ENCODE measurements around the gene IL1RAP. TPM values are rescaled to one million over a fixed set of nuclear protein-coding genes. Genes with fewer than 3 reads are reported as not detected.
A peak's percentile ranks its signal among the peaks of the same experiment; 100 is the strongest.

The IL1RAP gene
- total RNA-seq, 2 experiments from 2014 or later: 2.1 to 5.6 TPM

DNA sequence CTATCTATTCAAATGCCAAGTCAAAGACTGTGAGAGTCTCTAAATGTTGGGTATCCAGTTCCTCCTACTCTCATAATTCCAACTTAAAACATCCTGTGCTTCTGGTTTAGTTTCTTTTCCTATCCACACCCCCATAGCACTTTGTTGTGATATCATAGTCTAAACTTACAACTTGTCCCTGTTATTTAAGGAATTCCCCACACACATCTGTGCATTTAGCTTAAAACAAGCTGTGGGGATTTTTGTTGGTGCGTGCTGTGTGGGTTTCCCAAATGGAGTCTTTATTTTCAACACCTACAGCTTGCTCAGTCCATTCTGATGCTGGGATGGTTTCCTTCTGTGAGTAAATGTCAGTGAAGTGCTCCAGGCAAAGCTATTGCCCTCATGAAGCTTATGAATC, 181.3 kb downstream of the IL1RAP start:
- H3K9me3 ChIP-seq (ENCODE audit: low read length): no peaks in the 10 kb centered on the region
- no peak overlapping the region for H3K27ac ChIP-seq (ENCODE audit: low read depth, low read length, poor library complexity, severe bottlenecking)
- CTCF ChIA-PET (ENCODE audit: unreplicated experiment): no interaction called here
- H3K9me2 ChIP-seq (ENCODE audit: insufficient read depth, low read length): no peaks in the 10 kb centered on the region
- no peak for TF ChIP-seq CTCF (conservative IDR thresholded peaks at IDR 0.05; ENCODE audit: low read length)
- no peak for TF ChIP-seq EZH2phosphoT487 (IDR thresholded peaks at IDR 0.05; ENCODE audit: borderline replicate concordance, low read depth, low read length)
- H4K20me1 ChIP-seq (ENCODE audit: insufficient read depth, low read length): no peaks in the 10 kb centered on the region
- no peaks in the 10 kb centered on the region for H3K79me2 ChIP-seq (ENCODE audit: insufficient read depth, low read depth, low read length)
- DNase-seq (ENCODE audit: low spot score): no peak
- BruUV-seq (replicated peaks): no TSS peak
- no peak overlapping the region for H3K4me2 ChIP-seq (ENCODE audit: low read length)
- no peaks in the 10 kb centered on the region for H3K4me1 ChIP-seq (ENCODE audit: insufficient read depth, low read length, poor library complexity, severe bottlenecking)
- H2AFZ ChIP-seq (ENCODE audit: low read length): no peak overlapping the region
- no peaks in the 10 kb centered on the region for H3K36me3 ChIP-seq (ENCODE audit: insufficient read depth, low read length)
- POLR2A ChIA-PET: interaction anchor here (0.5 kb wide), 1 partner anchor 99 kb away, joined by 3 read pairs; no protein-coding TSS in a partner anchor
- intact Hi-C loops (cut with micrococcal nuclease; ENCODE audit: unreplicated experiment): loop anchor here (5.0 kb wide), 1 partner anchor 733 kb away; no protein-coding TSS in a partner anchor
- H3K4me3 ChIP-seq (ENCODE audit: low read depth, low read length, poor library complexity, severe bottlenecking): no peak overlapping the region

DNA sequence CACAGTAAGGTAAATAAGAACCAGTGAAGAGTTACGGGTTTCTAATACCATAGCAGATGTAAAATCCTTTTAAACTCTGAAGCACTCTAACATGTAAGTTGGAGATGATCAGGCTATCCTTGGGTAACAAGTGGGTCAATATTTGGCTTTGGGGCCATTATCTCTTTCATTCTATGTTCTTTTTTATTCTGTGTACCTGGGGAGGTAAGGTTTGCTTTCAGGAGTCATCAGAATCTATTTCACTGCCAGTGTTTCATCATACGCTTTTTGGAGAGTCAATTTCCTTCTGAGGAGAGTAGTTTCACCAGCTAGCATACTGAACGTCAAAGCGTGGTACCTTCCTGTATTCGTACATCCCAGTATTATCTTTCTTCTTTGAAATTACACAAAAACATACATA, 182.1 kb downstream of the IL1RAP start:
- Histone ChIP-seq H4K20me1 (ENCODE audit: insufficient read depth, low read length) (no peaks in the 10 kb centered on the region), H3K4me3 (ENCODE audit: low read depth, low read length, poor library complexity, severe bottlenecking) (no peak overlapping the region), H3K4me1 (ENCODE audit: insufficient read depth, low read length, poor library complexity, severe bottlenecking) (no peaks in the 10 kb centered on the region), H2AFZ (ENCODE audit: low read length) (no peak overlapping the region), H3K36me3 (ENCODE audit: insufficient read depth, low read length) (no peaks in the 10 kb centered on the region), H3K9me3 (ENCODE audit: low read length) (no peaks in the 10 kb centered on the region), H3K4me2 (ENCODE audit: low read length) (no peak overlapping the region), H3K79me2 (ENCODE audit: insufficient read depth, low read depth, low read length) (no peaks in the 10 kb centered on the region), H3K27ac (ENCODE audit: low read depth, low read length, poor library complexity, severe bottlenecking) (no peak overlapping the region), H3K9me2 (ENCODE audit: insufficient read depth, low read length) (no peaks in the 10 kb centered on the region)
- CTCF ChIA-PET (ENCODE audit: unreplicated experiment): no interaction called here
- TF ChIP-seq CTCF (conservative IDR thresholded peaks at IDR 0.05; ENCODE audit: low read length) (no peak), EZH2phosphoT487 (IDR thresholded peaks at IDR 0.05; ENCODE audit: borderline replicate concordance, low read depth, low read length) (no peak)
- BruUV-seq (replicated peaks): no TSS peak
- POLR2A ChIA-PET: interaction anchor here (1.0 to 2.3 kb wide), 2 partner anchors 9 to 10 kb away, joined by 3 to 7 read pairs; no protein-coding TSS in a partner anchor
- DNase-seq (ENCODE audit: low spot score): no peak
- intact Hi-C loops (cut with micrococcal nuclease; ENCODE audit: unreplicated experiment): loop anchor here (5.0 kb wide), 1 partner anchor 734 kb away; no protein-coding TSS in a partner anchor

DNA sequence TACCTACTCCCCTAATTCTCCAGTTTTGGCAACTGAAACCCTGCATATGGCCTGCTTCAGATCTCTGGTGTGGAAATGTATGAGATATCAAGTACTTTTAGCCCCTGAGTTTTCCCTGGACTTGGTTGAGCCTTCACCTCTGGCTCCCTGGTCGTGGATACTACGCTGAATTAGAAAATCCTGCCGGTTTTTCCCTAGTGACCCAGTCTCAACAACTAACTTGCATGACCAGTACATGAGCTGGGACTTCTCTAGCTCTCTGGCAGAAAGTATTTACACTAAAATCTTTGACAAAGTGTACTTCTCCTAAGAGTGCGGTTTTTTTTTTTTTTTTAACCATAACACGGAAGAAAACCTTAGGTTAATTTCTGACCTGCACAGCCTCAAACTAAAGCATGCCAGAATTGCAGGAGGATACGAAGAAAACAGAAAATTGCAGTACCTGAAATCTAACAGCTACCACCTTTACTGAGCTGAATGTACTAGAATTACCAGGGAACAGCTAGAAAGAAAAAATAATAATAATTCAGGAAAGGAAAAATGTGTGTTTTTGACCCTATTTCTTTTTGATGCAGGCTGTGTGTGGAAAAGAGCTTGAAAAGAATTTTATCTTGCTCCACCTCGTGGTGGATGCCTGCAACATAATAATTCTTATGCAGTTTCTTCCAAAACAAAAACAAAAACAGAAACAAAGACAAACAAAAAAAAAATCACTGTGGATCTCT, 183.1 kb downstream of the IL1RAP start:
- peak; percentile 13 for DNase-seq (ENCODE audit: low spot score)
- Histone ChIP-seq H3K79me2 (ENCODE audit: insufficient read depth, low read depth, low read length) (no peaks in the 10 kb centered on the region), H3K36me3 (ENCODE audit: insufficient read depth, low read length) (no peaks in the 10 kb centered on the region), H3K9me2 (ENCODE audit: insufficient read depth, low read length) (no peaks in the 10 kb centered on the region), H3K4me1 (ENCODE audit: insufficient read depth, low read length, poor library complexity, severe bottlenecking) (no peaks in the 10 kb centered on the region), H2AFZ (ENCODE audit: low read length) (no peak overlapping the region), H3K27ac (ENCODE audit: low read depth, low read length, poor library complexity, severe bottlenecking) (no peak overlapping the region), H3K4me3 (ENCODE audit: low read depth, low read length, poor library complexity, severe bottlenecking) (no peak overlapping the region), H4K20me1 (ENCODE audit: insufficient read depth, low read length) (no peaks in the 10 kb centered on the region), H3K4me2 (ENCODE audit: low read length) (no peak overlapping the region), H3K9me3 (ENCODE audit: low read length) (no peaks in the 10 kb centered on the region)
- CTCF ChIA-PET (ENCODE audit: unreplicated experiment): no interaction called here
- TF ChIP-seq EZH2phosphoT487 (IDR thresholded peaks at IDR 0.05; ENCODE audit: borderline replicate concordance, low read depth, low read length) (no peak), CTCF (conservative IDR thresholded peaks at IDR 0.05; ENCODE audit: low read length) (peak; percentile 76)
- intact Hi-C loops (cut with micrococcal nuclease; ENCODE audit: unreplicated experiment): loop anchor here (5.0 kb wide), 1 partner anchor 735 kb away; no protein-coding TSS in a partner anchor
- POLR2A ChIA-PET: interaction anchor here (0.6 to 2.3 kb wide), 11 partner anchors 8 to 365 kb away, joined by 3 to 7 read pairs (median 4); no protein-coding TSS in a partner anchor
- no TSS peak for BruUV-seq (replicated peaks)
